ENCODE measurements around the gene KCNH2. TPM values are rescaled to one million over a fixed set of nuclear protein-coding genes. Genes with fewer than 3 reads are reported as not detected.

The KCNH2 gene
- total RNA-seq, 1 donor from 2014 or later: 12.4 TPM

- DNase-seq (ENCODE audit: low read depth, low spot score): no peak
- Mint-ChIP-seq H3K4me3 (no peak overlapping the region), H3K27me3 (ENCODE audit: low read depth) (no peaks in the 10 kb centered on the region), H3K36me3 (ENCODE audit: low read depth) (no peaks in the 10 kb centered on the region), H3K4me1 (peaks cover 8% of the 10 kb centered on the region), H3K27ac (ENCODE audit: unreplicated experiment) (no peak overlapping the region), H3K9me3 (no peaks in the 10 kb centered on the region)
- TF ChIP-seq CTCF (conservative IDR thresholded peaks at IDR 0.05): no peak
Measured at GRCh38 chr7:150928541-150928940, 49.6 kb downstream of the KCNH2 start.

GRCh38 chr7:150927956-150928344 lies 50.2 kb downstream of the KCNH2 start:
- peak; percentile 36 for TF ChIP-seq CTCF (conservative IDR thresholded peaks at IDR 0.05)
- DNase-seq (ENCODE audit: low read depth, low spot score): no peak
- Mint-ChIP-seq H3K9me3 (no peaks in the 10 kb centered on the region), H3K27ac (ENCODE audit: unreplicated experiment) (no peak overlapping the region), H3K36me3 (ENCODE audit: low read depth) (no peaks in the 10 kb centered on the region), H3K4me3 (no peak overlapping the region), H3K27me3 (ENCODE audit: low read depth) (no peaks in the 10 kb centered on the region), H3K4me1 (peaks cover 8% of the 10 kb centered on the region)

- DNase-seq (ENCODE audit: low read depth, low spot score): no peak
- no peaks in the 10 kb centered on the region for H3K36me3 Mint-ChIP-seq (ENCODE audit: low read depth)
- peaks cover 8% of the 10 kb centered on the region for H3K4me1 Mint-ChIP-seq
- TF ChIP-seq CTCF (conservative IDR thresholded peaks at IDR 0.05): no peak
- no peak overlapping the region for H3K27ac Mint-ChIP-seq (ENCODE audit: unreplicated experiment)
- no peak overlapping the region for H3K4me3 Mint-ChIP-seq
- H3K9me3 Mint-ChIP-seq: no peaks in the 10 kb centered on the region
- no peaks in the 10 kb centered on the region for H3K27me3 Mint-ChIP-seq (ENCODE audit: low read depth)
Measured at GRCh38 chr7:150927157-150927955, 50.8 kb downstream of the KCNH2 start.

- no peak overlapping the region for H3K27ac Mint-ChIP-seq (ENCODE audit: unreplicated experiment)
- H3K9me3 Mint-ChIP-seq: no peaks in the 10 kb centered on the region
- H3K4me3 Mint-ChIP-seq: no peak overlapping the region
- no peaks in the 10 kb centered on the region for H3K36me3 Mint-ChIP-seq (ENCODE audit: low read depth)
- H3K27me3 Mint-ChIP-seq (ENCODE audit: low read depth): no peaks in the 10 kb centered on the region
- H3K4me1 Mint-ChIP-seq: peaks cover 8% of the 10 kb centered on the region
- no peak for TF ChIP-seq CTCF (conservative IDR thresholded peaks at IDR 0.05)
- DNase-seq (ENCODE audit: low read depth, low spot score): no peak
Measured at GRCh38 chr7:150926066-150926465, 52.1 kb downstream of the KCNH2 start.

GRCh38 chr7:150924369-150924781 lies 53.7 kb downstream of the KCNH2 start:
- no peak overlapping the region for H3K4me3 Mint-ChIP-seq
- no peak for TF ChIP-seq CTCF (conservative IDR thresholded peaks at IDR 0.05)

More at GRCh38 chr7:150924369-150924781, 53.7 kb downstream of the KCNH2 start:
- Mint-ChIP-seq H3K27me3 (ENCODE audit: low read depth) (no peaks in the 10 kb centered on the region), H3K36me3 (ENCODE audit: low read depth) (no peaks in the 10 kb centered on the region), H3K4me1 (peaks cover 8% of the 10 kb centered on the region), H3K27ac (ENCODE audit: unreplicated experiment) (no peak overlapping the region), H3K9me3 (no peaks in the 10 kb centered on the region)
- DNase-seq (ENCODE audit: low read depth, low spot score): no peak

All from neural crest cell (in vitro differentiated cells).